ENCODE data around the gene LY6G6D.

The LY6G6D gene

GRCh38 chr6:31760790-31761189, 45.6 kb downstream of the LY6G6D start:
- Histone ChIP-seq H3K4me3 (ENCODE audit: control insufficient read depth in 1 of 7, extremely low read depth in 1 of 7, insufficient read depth in 4 of 7, low read depth in 2 of 7, low read length in 6 of 7) (no peak overlapping the region), H3K27me3 (replicated peaks in 2 of 5; ENCODE audit: control insufficient read depth in 4 of 5, insufficient read depth in 5 of 5, low read length in 4 of 5) (no peaks in the 10 kb centered on the region), H3K27ac (ENCODE audit: insufficient read depth in 1 of 2, low read depth in 1 of 2, low read length in 2 of 2, poor library complexity in 1 of 2, severe bottlenecking in 2 of 2) (peak overlapping the region in 1 of 2 experiments; percentile 21), H3K36me3 (ENCODE audit: control insufficient read depth in 4 of 4, insufficient read depth in 4 of 4, low read length in 3 of 4) (peaks cover 9 to 67% (median 54%) of the 10 kb centered on the region in 4 experiments), H3K9me3 (ENCODE audit: control extremely low read depth in 1 of 5, control insufficient read depth in 4 of 5, insufficient read depth in 2 of 5, low read depth in 1 of 5, low read length in 4 of 5) (no peaks in the 10 kb centered on the region), H3K4me1 (ENCODE audit: control extremely low read depth in 1 of 4, control insufficient read depth in 4 of 4, insufficient read depth in 4 of 4, low read length in 3 of 4) (no peaks in the 10 kb centered on the region)
- ChIA-PET CTCF (interaction anchor here (0.9 to 1.1 kb wide), 2 partner anchors 11 to 13 kb away, joined by 3 read pairs; no protein-coding TSS in a partner anchor), POLR2A (no interaction called here)
- WGBS (ENCODE audit: insufficient coverage): 93% methylated on average over 3 of the region's 5 CpGs
- no peak for DNase-seq

DNA sequence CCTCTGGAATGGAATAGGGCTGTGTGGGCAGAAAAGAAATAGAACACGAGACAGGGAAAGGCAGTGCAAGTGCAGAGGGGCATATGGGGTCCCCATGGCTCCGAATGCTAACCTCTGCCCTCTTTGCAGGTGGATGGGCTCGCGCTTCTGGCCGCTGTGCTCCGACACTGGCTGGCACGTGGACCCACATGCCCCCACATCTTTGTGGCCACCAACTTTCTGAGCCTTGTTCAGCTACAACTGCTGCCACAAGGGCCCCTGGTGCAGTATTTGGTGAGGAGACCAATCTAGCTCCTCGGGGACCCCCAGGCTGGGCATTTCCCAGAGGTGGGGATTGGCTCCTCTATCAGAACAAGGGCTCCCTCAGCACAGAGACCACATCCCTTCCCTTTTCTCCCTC, 46.2 kb downstream of the LY6G6D start:
- Histone ChIP-seq H3K27ac (ENCODE audit: insufficient read depth in 1 of 2, low read depth in 1 of 2, low read length in 2 of 2, poor library complexity in 1 of 2, severe bottlenecking in 2 of 2) (no peak overlapping the region), H3K9me3 (ENCODE audit: control extremely low read depth in 1 of 5, control insufficient read depth in 4 of 5, insufficient read depth in 2 of 5, low read depth in 1 of 5, low read length in 4 of 5) (no peaks in the 10 kb centered on the region), H3K4me3 (ENCODE audit: control insufficient read depth in 1 of 7, extremely low read depth in 1 of 7, insufficient read depth in 4 of 7, low read depth in 2 of 7, low read length in 6 of 7) (no peak overlapping the region), H3K4me1 (ENCODE audit: control extremely low read depth in 1 of 4, control insufficient read depth in 4 of 4, insufficient read depth in 4 of 4, low read length in 3 of 4) (no peaks in the 10 kb centered on the region), H3K27me3 (replicated peaks in 2 of 5; ENCODE audit: control insufficient read depth in 4 of 5, insufficient read depth in 5 of 5, low read length in 4 of 5) (no peaks in the 10 kb centered on the region), H3K36me3 (ENCODE audit: control insufficient read depth in 4 of 4, insufficient read depth in 4 of 4, low read length in 3 of 4) (peaks cover 9 to 67% (median 54%) of the 10 kb centered on the region in 4 experiments)
- POLR2A ChIA-PET: interaction anchor here (0.6 kb wide), 1 partner anchor 20 kb away, joined by 3 read pairs; no protein-coding TSS in a partner anchor
- no peak for DNase-seq
- WGBS (ENCODE audit: insufficient coverage): 100% methylated on average over 7 of the region's 8 CpGs
- CTCF ChIA-PET: interaction anchor here (0.9 kb wide), 1 partner anchor 11 kb away, joined by 3 read pairs; no protein-coding TSS in a partner anchor

DNA sequence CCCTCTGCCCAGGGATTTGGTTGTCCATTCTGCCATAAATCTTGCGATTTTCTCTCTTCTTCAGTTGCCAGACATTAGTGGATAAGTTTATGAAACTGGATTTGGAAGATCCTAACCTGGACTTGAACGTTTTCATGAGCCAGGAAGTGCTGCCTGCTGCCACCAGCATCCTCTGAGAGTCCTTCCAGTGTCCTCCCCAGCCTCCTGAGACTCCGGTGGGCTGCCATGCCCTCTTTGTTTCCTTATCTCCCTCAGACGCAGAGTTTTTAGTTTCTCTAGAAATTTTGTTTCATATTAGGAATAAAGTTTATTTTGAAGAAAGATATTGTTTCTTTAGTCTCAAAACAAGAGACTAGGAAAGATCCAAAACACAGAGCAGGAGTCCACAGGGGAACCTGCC, 47.2 kb downstream of the LY6G6D start, which contains the start of gene SAPCD1:
SAPCD1 (plus strand) TSS at position 301 of the 400 bp plus-strand sequence. CDS start 399 bp downstream, outside the sequence.
- CTCF ChIA-PET: interaction anchor here (0.7 to 13.2 kb wide), 2 partner anchors 8 to 30 kb away, joined by 4 to 268 read pairs; partner anchors contain the start of genes CLIC1, DDAH2, MPIG6B and MSH5
- POLR2A ChIA-PET: no interaction called here

DNA sequence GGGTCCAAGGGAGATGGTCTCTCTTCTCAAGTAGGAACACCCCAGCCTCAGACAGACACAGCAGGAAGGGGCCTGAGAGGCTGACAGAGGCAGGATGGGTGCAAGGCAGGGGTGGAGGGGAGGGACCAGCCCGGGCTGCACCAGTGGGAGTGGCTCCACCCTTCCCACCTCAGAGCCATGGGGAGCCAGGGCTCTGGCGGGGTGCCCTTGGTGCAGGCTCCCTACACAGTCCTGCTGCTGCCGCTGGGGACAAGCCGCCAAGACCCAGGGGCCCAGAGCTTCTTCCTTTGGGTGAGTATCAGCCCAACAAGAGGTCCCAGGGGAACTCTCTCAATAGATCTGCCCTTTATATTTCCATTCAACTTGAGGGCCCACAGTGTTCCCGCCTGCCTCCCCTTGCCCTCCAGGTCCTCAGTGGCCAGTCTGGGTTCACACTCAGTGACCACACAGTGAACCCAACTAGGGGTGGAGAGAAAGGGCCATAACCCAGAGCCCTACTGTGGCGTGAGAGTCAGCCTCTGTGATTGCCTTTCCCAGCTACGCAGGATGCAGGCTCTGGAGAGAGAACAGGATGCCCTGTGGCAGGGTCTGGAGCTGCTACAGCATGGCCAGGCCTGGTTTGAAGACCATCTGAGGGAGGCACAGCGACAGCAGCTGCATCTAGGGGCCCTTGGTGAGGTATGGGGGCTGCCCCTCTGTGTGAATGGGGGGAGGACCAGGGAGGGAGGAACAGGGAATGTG, 47.9 kb downstream of the LY6G6D start:
- DNase-seq: no peak
- WGBS (ENCODE audit: insufficient coverage): 95% methylated on average over 7 of the region's 8 CpGs

More for the DNA sequence above, 47.2 kb downstream of the LY6G6D start, which contains the start of gene SAPCD1:
- no peak for DNase-seq
- no peaks in the 10 kb centered on the region for H3K4me1 ChIP-seq (ENCODE audit: control extremely low read depth in 1 of 4, control insufficient read depth in 4 of 4, insufficient read depth in 4 of 4, low read length in 3 of 4)
- peaks cover 9 to 67% (median 54%) of the 10 kb centered on the region in 4 experiments for H3K36me3 ChIP-seq (ENCODE audit: control insufficient read depth in 4 of 4, insufficient read depth in 4 of 4, low read length in 3 of 4)
- WGBS (ENCODE audit: insufficient coverage): 78% methylated on average over 1 of the region's 4 CpGs
- H3K4me3 ChIP-seq (ENCODE audit: control insufficient read depth in 1 of 7, extremely low read depth in 1 of 7, insufficient read depth in 4 of 7, low read depth in 2 of 7, low read length in 6 of 7): no peak within 1 kb of the TSS
- no peaks in the 10 kb centered on the region for H3K27me3 ChIP-seq (replicated peaks in 2 of 5; ENCODE audit: control insufficient read depth in 4 of 5, insufficient read depth in 5 of 5, low read length in 4 of 5)
- no peak within 1 kb of the TSS for H3K27ac ChIP-seq (ENCODE audit: insufficient read depth in 1 of 2, low read depth in 1 of 2, low read length in 2 of 2, poor library complexity in 1 of 2, severe bottlenecking in 2 of 2)
- H3K9me3 ChIP-seq (ENCODE audit: control extremely low read depth in 1 of 5, control insufficient read depth in 4 of 5, insufficient read depth in 2 of 5, low read depth in 1 of 5, low read length in 4 of 5): no peaks in the 10 kb centered on the region

DNA sequence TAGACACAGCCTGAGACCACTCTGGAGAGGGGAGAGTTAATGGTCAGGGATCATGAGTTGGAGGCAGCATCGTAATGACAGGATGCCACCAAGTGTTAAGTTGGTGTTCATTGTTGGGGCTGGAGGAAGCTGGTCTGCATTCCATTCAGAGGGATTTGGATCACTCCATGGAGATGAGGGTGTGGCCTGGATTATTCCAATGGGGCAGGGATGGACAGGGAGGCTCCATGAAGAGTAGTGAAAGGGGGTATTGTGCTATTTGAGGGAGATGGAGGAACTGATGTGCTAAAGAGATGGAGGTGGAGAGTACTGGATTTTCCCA, 48.4 kb downstream of the LY6G6D start:
- CTCF ChIA-PET: interaction anchor here (13.2 kb wide), 1 partner anchor 31 kb away, joined by 268 read pairs; the partner anchor contains the start of genes CLIC1, DDAH2, MPIG6B and MSH5
- Histone ChIP-seq H3K36me3 (ENCODE audit: control insufficient read depth in 4 of 4, insufficient read depth in 4 of 4, low read length in 3 of 4) (peaks cover 9 to 60% (median 48%) of the 10 kb centered on the region in 4 experiments), H3K27me3 (replicated peaks in 2 of 5; ENCODE audit: control insufficient read depth in 4 of 5, insufficient read depth in 5 of 5, low read length in 4 of 5) (no peaks in the 10 kb centered on the region), H3K4me3 (ENCODE audit: control insufficient read depth in 1 of 7, extremely low read depth in 1 of 7, insufficient read depth in 4 of 7, low read depth in 2 of 7, low read length in 6 of 7) (no peak overlapping the region), H3K4me1 (ENCODE audit: control extremely low read depth in 1 of 4, control insufficient read depth in 4 of 4, insufficient read depth in 4 of 4, low read length in 3 of 4) (peaks cover 0 to 4% (median 2%) of the 10 kb centered on the region in 4 experiments), H3K27ac (ENCODE audit: insufficient read depth in 1 of 2, low read depth in 1 of 2, low read length in 2 of 2, poor library complexity in 1 of 2, severe bottlenecking in 2 of 2) (no peak overlapping the region), H3K9me3 (ENCODE audit: control extremely low read depth in 1 of 5, control insufficient read depth in 4 of 5, insufficient read depth in 2 of 5, low read depth in 1 of 5, low read length in 4 of 5) (no peaks in the 10 kb centered on the region)
- DNase-seq: no peak
- 75% methylated on average over 1 of the region's 1 CpG for WGBS (ENCODE audit: insufficient coverage)
- POLR2A ChIA-PET: no interaction called here

More for the DNA sequence above, 47.9 kb downstream of the LY6G6D start:
- Histone ChIP-seq H3K4me1 (ENCODE audit: control extremely low read depth in 1 of 4, control insufficient read depth in 4 of 4, insufficient read depth in 4 of 4, low read length in 3 of 4) (no peaks in the 10 kb centered on the region), H3K4me3 (ENCODE audit: control insufficient read depth in 1 of 7, extremely low read depth in 1 of 7, insufficient read depth in 4 of 7, low read depth in 2 of 7, low read length in 6 of 7) (no peak overlapping the region), H3K27ac (ENCODE audit: insufficient read depth in 1 of 2, low read depth in 1 of 2, low read length in 2 of 2, poor library complexity in 1 of 2, severe bottlenecking in 2 of 2) (no peak overlapping the region), H3K36me3 (ENCODE audit: control insufficient read depth in 4 of 4, insufficient read depth in 4 of 4, low read length in 3 of 4) (peaks cover 9 to 65% (median 52%) of the 10 kb centered on the region in 4 experiments), H3K9me3 (ENCODE audit: control extremely low read depth in 1 of 5, control insufficient read depth in 4 of 5, insufficient read depth in 2 of 5, low read depth in 1 of 5, low read length in 4 of 5) (no peaks in the 10 kb centered on the region), H3K27me3 (replicated peaks in 2 of 5; ENCODE audit: control insufficient read depth in 4 of 5, insufficient read depth in 5 of 5, low read length in 4 of 5) (no peaks in the 10 kb centered on the region)
- CTCF ChIA-PET: interaction anchor here (13.2 kb wide), 1 partner anchor 31 kb away, joined by 268 read pairs; the partner anchor contains the start of genes CLIC1, DDAH2, MPIG6B and MSH5
- POLR2A ChIA-PET: no interaction called here

- H3K4me1 ChIP-seq (ENCODE audit: control extremely low read depth in 1 of 4, control insufficient read depth in 4 of 4, insufficient read depth in 4 of 4, low read length in 3 of 4): peaks cover 2 to 10% (median 6%) of the 10 kb centered on the region in 4 experiments
- 100% methylated on average over 3 of the region's 4 CpGs for WGBS (ENCODE audit: insufficient coverage)
- no peaks in the 10 kb centered on the region for H3K9me3 ChIP-seq (ENCODE audit: control extremely low read depth in 1 of 5, control insufficient read depth in 4 of 5, insufficient read depth in 2 of 5, low read depth in 1 of 5, low read length in 4 of 5)
- H3K4me3 ChIP-seq (ENCODE audit: control insufficient read depth in 1 of 7, extremely low read depth in 1 of 7, insufficient read depth in 4 of 7, low read depth in 2 of 7, low read length in 6 of 7): no peak overlapping the region
- no peak overlapping the region for H3K27ac ChIP-seq (ENCODE audit: insufficient read depth in 1 of 2, low read depth in 1 of 2, low read length in 2 of 2, poor library complexity in 1 of 2, severe bottlenecking in 2 of 2)
- peaks cover 9 to 54% (median 44%) of the 10 kb centered on the region in 4 experiments for H3K36me3 ChIP-seq (ENCODE audit: control insufficient read depth in 4 of 4, insufficient read depth in 4 of 4, low read length in 3 of 4)
- H3K27me3 ChIP-seq (replicated peaks in 2 of 5; ENCODE audit: control insufficient read depth in 4 of 5, insufficient read depth in 5 of 5, low read length in 4 of 5): no peaks in the 10 kb centered on the region
- DNase-seq: no peak
- POLR2A ChIA-PET: no interaction called here
- CTCF ChIA-PET: interaction anchor here (1.0 to 13.2 kb wide), 2 partner anchors 32 to 104 kb away, joined by 3 to 268 read pairs; partner anchors contain the start of genes CLIC1, DDAH2, MPIG6B and MSH5
Observed at GRCh38 chr6:31764198-31764597, 49.0 kb downstream of the LY6G6D start.

GRCh38 chr6:31765559-31765909, 50.4 kb downstream of the LY6G6D start:
- 96% methylated on average over 4 of the region's 9 CpGs for WGBS (ENCODE audit: insufficient coverage)

More at GRCh38 chr6:31765559-31765909, 50.4 kb downstream of the LY6G6D start:
- Histone ChIP-seq H3K36me3 (ENCODE audit: control insufficient read depth in 4 of 4, insufficient read depth in 4 of 4, low read length in 3 of 4) (peaks cover 9 to 40% (median 30%) of the 10 kb centered on the region in 4 experiments), H3K27ac (ENCODE audit: insufficient read depth in 1 of 2, low read depth in 1 of 2, low read length in 2 of 2, poor library complexity in 1 of 2, severe bottlenecking in 2 of 2) (no peak overlapping the region), H3K9me3 (ENCODE audit: control extremely low read depth in 1 of 5, control insufficient read depth in 4 of 5, insufficient read depth in 2 of 5, low read depth in 1 of 5, low read length in 4 of 5) (no peaks in the 10 kb centered on the region), H3K27me3 (replicated peaks in 2 of 5; ENCODE audit: control insufficient read depth in 4 of 5, insufficient read depth in 5 of 5, low read length in 4 of 5) (no peaks in the 10 kb centered on the region), H3K4me1 (ENCODE audit: control extremely low read depth in 1 of 4, control insufficient read depth in 4 of 4, insufficient read depth in 4 of 4, low read length in 3 of 4) (peaks cover 2 to 12% (median 9%) of the 10 kb centered on the region in 4 experiments), H3K4me3 (ENCODE audit: control insufficient read depth in 1 of 7, extremely low read depth in 1 of 7, insufficient read depth in 4 of 7, low read depth in 2 of 7, low read length in 6 of 7) (no peak overlapping the region)
- ChIA-PET POLR2A (no interaction called here), CTCF (interaction anchor here (1.4 to 13.2 kb wide), 3 partner anchors 18 to 53 kb away, joined by 3 to 268 read pairs (median 5); partner anchors contain the start of genes CLIC1, DDAH2, MPIG6B and MSH5)
- DNase-seq: no peak

Measured in common myeloid progenitor, CD34-positive (primary cell).